Left ventricle myocardium inferior (tissue), 1 donor: Measurements from ENCODE around the gene IKZF2. TPM values are rescaled to one million over a fixed set of nuclear protein-coding genes. Genes with fewer than 3 reads are reported as not detected.

Experiments used
- DNase-seq: peaks from one replicate; pipeline ENCODE4 v3.0.0-alpha.2; 2020
- H3K27ac ChIP-seq: fragments of 200-600 bp; replicated peaks from 2 replicates; pipeline ENCODE4 v1.8.0; 2021
- H3K27me3 ChIP-seq: fragments of 200-600 bp; 2 replicates; pipeline ENCODE4 v1.8.0; 2021; ENCODE audit warnings: low read depth
- H3K36me3 ChIP-seq: fragments of 200-600 bp; 2 replicates; pipeline ENCODE4 v1.8.0; 2021
- H3K4me1 ChIP-seq: fragments of 200-600 bp; 2 replicates; pipeline ENCODE4 v1.8.0; 2021
- H3K4me3 ChIP-seq: fragments of 200-600 bp; 2 replicates; pipeline ENCODE4 v1.8.0; 2021; ENCODE audit warnings: mild to moderate bottlenecking, moderate library complexity
- H3K9me3 ChIP-seq: fragments of 200-600 bp; replicated peaks from 2 replicates; pipeline ENCODE4 v1.8.0; 2021
- CTCF ChIP-seq: fragments of 200-600 bp; IDR thresholded peaks from 2 replicates; pipeline ENCODE4 v1.8.0; 2021; ENCODE audit warnings: antibody characterized with exemption, mild to moderate bottlenecking, borderline replicate concordance
- intact Hi-C: fragments of 100-400 bp; cut with micrococcal nuclease; formaldehyde crosslinking; loops from one replicate; pipeline ENCODE4 v1.11.0; 2022
- total RNA-seq: library from RNA; stranded (reverse); fragmentation: NEBNext Ultra II Directional; extraction: Animal tissue kit (Norgen Biotek cat#: 25700); gene quantifications from one replicate; pipeline ENCODE4 v1.2.1, GENCODE V29; 2021
- donor health status: DM: no; HTN: yes; CAD: no; lungs with severe emphysema.

Gene IKZF2
- total RNA-seq, 1 donor from 2014 or later = 6.8 TPM

- no peaks in the 10 kb centered on the region for H3K27me3 ChIP-seq
- no peak for DNase-seq
- H3K9me3 ChIP-seq = no peaks in the 10 kb centered on the region
- no peaks in the 10 kb centered on the region for H3K36me3 ChIP-seq
- no peak overlapping the region for H3K4me3 ChIP-seq
- TF ChIP-seq CTCF = no peak
- H3K27ac ChIP-seq = no peak overlapping the region
- intact Hi-C loops = no loop called here
- no peaks in the 10 kb centered on the region for H3K4me1 ChIP-seq
Observed at GRCh38 chr2:213162516-213163118, 11.2 kb upstream of the IKZF2 start.

GRCh38 chr2:213161759-213162515, 10.5 kb upstream of the IKZF2 start:
- Histone ChIP-seq H3K27me3 (no peaks in the 10 kb centered on the region), H3K4me1 (no peaks in the 10 kb centered on the region), H3K36me3 (no peaks in the 10 kb centered on the region), H3K27ac (no peak overlapping the region), H3K4me3 (no peak overlapping the region), H3K9me3 (no peaks in the 10 kb centered on the region)
- intact Hi-C loops = no loop called here
- no peak for DNase-seq
- TF ChIP-seq CTCF = no peak

GRCh38 chr2:213159768-213160167, 8.4 kb upstream of the IKZF2 start:
- intact Hi-C loops = loop anchor here (10.0 kb wide), 1 partner anchor 475 kb away; no protein-coding TSS in a partner anchor
- H3K9me3 ChIP-seq = no peaks in the 10 kb centered on the region
- H3K4me3 ChIP-seq = no peak overlapping the region
- no peak overlapping the region for H3K27ac ChIP-seq
- no peak for DNase-seq
- H3K4me1 ChIP-seq = no peaks in the 10 kb centered on the region
- H3K36me3 ChIP-seq = no peaks in the 10 kb centered on the region
- no peak for TF ChIP-seq CTCF
- H3K27me3 ChIP-seq = no peaks in the 10 kb centered on the region

- no peak for TF ChIP-seq CTCF
- Histone ChIP-seq H3K9me3 (no peaks in the 10 kb centered on the region), H3K27ac (no peak overlapping the region), H3K36me3 (no peaks in the 10 kb centered on the region), H3K4me3 (no peak overlapping the region), H3K4me1 (peaks cover 16% of the 10 kb centered on the region), H3K27me3 (no peaks in the 10 kb centered on the region)
- DNase-seq = no peak
- intact Hi-C loops = loop anchor here (10.0 kb wide), 1 partner anchor 472 kb away; no protein-coding TSS in a partner anchor
Observed at GRCh38 chr2:213157242-213157641, 5.8 kb upstream of the IKZF2 start.

GRCh38 chr2:213156717-213157116, 5.3 kb upstream of the IKZF2 start:
- no peak for TF ChIP-seq CTCF
- no peaks in the 10 kb centered on the region for H3K9me3 ChIP-seq
- H3K4me1 ChIP-seq = peaks cover 21% of the 10 kb centered on the region
- no peaks in the 10 kb centered on the region for H3K36me3 ChIP-seq
- no peak for DNase-seq
- H3K27me3 ChIP-seq = no peaks in the 10 kb centered on the region
- H3K4me3 ChIP-seq = no peak overlapping the region
- no peak overlapping the region for H3K27ac ChIP-seq
- intact Hi-C loops = loop anchor here (10.0 kb wide), 1 partner anchor 472 kb away; no protein-coding TSS in a partner anchor
